Measurements from ENCODE around the gene ELOVL1.
"Not testable (repeated sequence)": the region's sequence is repeated elsewhere in the genome, so short reads cannot be mapped to it uniquely, and the experiment has no call there.

ELOVL1 gene

GRCh38 chr1:43367904-43368645 lies at the start of gene ELOVL1:
Gene ELOVL1, minus strand, starts transcription at chr1:43368011. Its CDS starts 2,402 bp downstream, at chr1:43365609.
- peak; percentile 71 to 73 for DNase-seq

GRCh38 chr1:43415901-43416300 lies 48.1 kb upstream of the ELOVL1 start:
- no peak for DNase-seq

- DNase-seq, result peak; percentile 56 to 61
These were observed 46.9 kb upstream of the ELOVL1 start for GRCh38 chr1:43414634-43415223.

GRCh38 chr1:43413426-43413825 lies 45.6 kb upstream of the ELOVL1 start:
- DNase-seq, result not testable (repeated sequence)

- no peak for DNase-seq
These were observed 42.8 kb upstream of the ELOVL1 start for GRCh38 chr1:43410571-43410970.

GRCh38 chr1:43405876-43406234 lies 38.0 kb upstream of the ELOVL1 start:
- no peak for DNase-seq

GRCh38 chr1:43405219-43405875 lies 37.5 kb upstream of the ELOVL1 start:
- no peak for DNase-seq

- no peak for DNase-seq
These were observed 36.5 kb upstream of the ELOVL1 start for GRCh38 chr1:43404353-43404752.

GRCh38 chr1:43402089-43402865 lies 34.5 kb upstream of the ELOVL1 start:
- DNase-seq, result no peak

- not testable (repeated sequence) for DNase-seq
These were observed 32.6 kb upstream of the ELOVL1 start for GRCh38 chr1:43400441-43400840.

- no peak for DNase-seq
These were observed 30.4 kb upstream of the ELOVL1 start for GRCh38 chr1:43398227-43398626.

GRCh38 chr1:43396059-43396458 lies 28.2 kb upstream of the ELOVL1 start:
- no peak for DNase-seq

- DNase-seq, result no peak
These were observed 27.7 kb upstream of the ELOVL1 start for GRCh38 chr1:43395523-43395922.

GRCh38 chr1:43392702-43393101 lies 24.9 kb upstream of the ELOVL1 start:
- DNase-seq, result no peak

GRCh38 chr1:43389326-43390313 lies 21.8 kb upstream of the ELOVL1 start, which contains the start of the genes MED8 and SZT2:
Gene MED8, minus strand, starts transcription at chr1:43389800. Its CDS starts 36 bp downstream, at chr1:43389764.
Gene SZT2, plus strand, starts transcription at chr1:43389899. Its CDS starts 70 bp downstream, at chr1:43389969.
- DNase-seq, result peak; percentile 91 to 93

- no peak for DNase-seq
These were observed 20.8 kb upstream of the ELOVL1 start for GRCh38 chr1:43388613-43389012.

GRCh38 chr1:43387976-43388599 lies 20.3 kb upstream of the ELOVL1 start:
- no peak for DNase-seq

- DNase-seq, result no peak
These were observed 18.9 kb upstream of the ELOVL1 start for GRCh38 chr1:43386676-43387075.

GRCh38 chr1:43383449-43383848 lies 15.6 kb upstream of the ELOVL1 start:
- DNase-seq, result no peak

- no peak for DNase-seq
These were observed 14.4 kb upstream of the ELOVL1 start for GRCh38 chr1:43382027-43382779.

GRCh38 chr1:43381612-43382011 lies 13.8 kb upstream of the ELOVL1 start:
- no peak for DNase-seq
